ENCODE results near the gene PDCD1. TPM values are rescaled to one million over a fixed set of nuclear protein-coding genes. Genes with fewer than 3 reads are reported as not detected.

The PDCD1 gene
- total RNA-seq, 2 experiments from 2014 or later, result 9.5 to 11.4 TPM

GRCh38 chr2:241810307-241811200, 48.1 kb downstream of the PDCD1 start:
- ChIA-PET CTCF (no interaction called here), POLR2A (no interaction called here)
- H3K27me3 ChIP-seq (ENCODE audit: control insufficient read depth in 1 of 2, insufficient read depth in 2 of 2, low read length in 2 of 2), result no peaks in the 10 kb centered on the region
- intact Hi-C loops (cut with DNase I, micrococcal nuclease), result loop anchor here in 1 of 2 experiments (10.0 kb wide), 1 partner anchor 54 kb away; the partner anchor contains the start of gene RTP5
- no peak overlapping the region for H3K4me3 Mint-ChIP-seq
- no peak overlapping the region for H3K27ac Mint-ChIP-seq
- H3K9me3 Mint-ChIP-seq, result no peaks in the 10 kb centered on the region
- no peaks in the 10 kb centered on the region for H3K36me3 ChIP-seq (ENCODE audit: insufficient read depth, low read length)
- no peaks in the 10 kb centered on the region for H3K9me3 ChIP-seq (ENCODE audit: control insufficient read depth in 1 of 2, insufficient read depth in 1 of 2, low read length in 2 of 2)
- TF ChIP-seq CTCF (IDR thresholded peaks at IDR 0.05), result no peak
- H3K27ac ChIP-seq (ENCODE audit: low read depth in 1 of 2, low read length in 2 of 2), result no peak overlapping the region
- H3K4me1 ChIP-seq (ENCODE audit: insufficient read depth, low read length), result peaks cover 15% of the 10 kb centered on the region
- ATAC-seq (ENCODE audit: poor library complexity) (no peak), DNase-seq (peak in 1 of 14 experiments; percentile 21)
- H3K27me3 Mint-ChIP-seq, result peaks cover 11% of the 10 kb centered on the region
- no peaks in the 10 kb centered on the region for H3K36me3 Mint-ChIP-seq (ENCODE audit: low read depth)
- H3K4me1 Mint-ChIP-seq (ENCODE audit: low read depth), result peaks cover 5% of the 10 kb centered on the region
- no peak overlapping the region for H3K4me3 ChIP-seq (ENCODE audit: low read length)

- DNase-seq, result no peak
- ATAC-seq (ENCODE audit: poor library complexity), result no peak
- peaks cover 15% of the 10 kb centered on the region for H3K27me3 Mint-ChIP-seq
- intact Hi-C loops (cut with DNase I, micrococcal nuclease), result loop anchor here in 1 of 2 experiments (10.0 kb wide), 1 partner anchor 55 kb away; the partner anchor contains the start of gene RTP5
- H3K4me3 ChIP-seq (ENCODE audit: low read length), result no peak overlapping the region
- TF ChIP-seq CTCF (IDR thresholded peaks at IDR 0.05), result no peak
- H3K27ac ChIP-seq (ENCODE audit: low read depth in 1 of 2, low read length in 2 of 2), result no peak overlapping the region
- no peaks in the 10 kb centered on the region for H3K36me3 Mint-ChIP-seq (ENCODE audit: low read depth)
- peaks cover 0 to 2% of the 10 kb centered on the region in 2 experiments for H3K27me3 ChIP-seq (ENCODE audit: control insufficient read depth in 1 of 2, insufficient read depth in 2 of 2, low read length in 2 of 2)
- no peak overlapping the region for H3K4me3 Mint-ChIP-seq
- peaks cover 5% of the 10 kb centered on the region for H3K4me1 Mint-ChIP-seq (ENCODE audit: low read depth)
- CTCF ChIA-PET, result no interaction called here
- H3K4me1 ChIP-seq (ENCODE audit: insufficient read depth, low read length), result peaks cover 20% of the 10 kb centered on the region
- POLR2A ChIA-PET, result no interaction called here
- no peaks in the 10 kb centered on the region for H3K9me3 ChIP-seq (ENCODE audit: control insufficient read depth in 1 of 2, insufficient read depth in 1 of 2, low read length in 2 of 2)
- H3K27ac Mint-ChIP-seq, result no peak overlapping the region
- H3K36me3 ChIP-seq (ENCODE audit: insufficient read depth, low read length), result no peaks in the 10 kb centered on the region
- no peaks in the 10 kb centered on the region for H3K9me3 Mint-ChIP-seq
These were observed 49.0 kb downstream of the PDCD1 start for GRCh38 chr2:241809383-241810306.

- H3K9me3 Mint-ChIP-seq, result no peaks in the 10 kb centered on the region
- ChIA-PET POLR2A (no interaction called here), CTCF (no interaction called here)
- no peak within 1 kb of the TSS for H3K27ac Mint-ChIP-seq
- Histone ChIP-seq H3K9me3 (ENCODE audit: control insufficient read depth in 1 of 2, insufficient read depth in 1 of 2, low read length in 2 of 2) (no peaks in the 10 kb centered on the region), H3K27ac (ENCODE audit: low read depth in 1 of 2, low read length in 2 of 2) (no peak within 1 kb of the TSS), H3K4me3 (ENCODE audit: low read length) (no peak within 1 kb of the TSS), H3K4me1 (ENCODE audit: insufficient read depth, low read length) (peaks cover 22% of the 10 kb centered on the region), H3K36me3 (ENCODE audit: insufficient read depth, low read length) (no peaks in the 10 kb centered on the region), H3K27me3 (ENCODE audit: control insufficient read depth in 1 of 2, insufficient read depth in 2 of 2, low read length in 2 of 2) (peaks cover 0 to 8% of the 10 kb centered on the region in 2 experiments)
- peak within 1 kb of the TSS; percentile 30 for H3K4me3 Mint-ChIP-seq
- H3K27me3 Mint-ChIP-seq, result peaks cover 15% of the 10 kb centered on the region
- intact Hi-C loops (cut with DNase I, micrococcal nuclease), result no loop called here
- no peak for TF ChIP-seq CTCF (IDR thresholded peaks at IDR 0.05)
- H3K36me3 Mint-ChIP-seq (ENCODE audit: low read depth), result no peaks in the 10 kb centered on the region
- peaks cover 5% of the 10 kb centered on the region for H3K4me1 Mint-ChIP-seq (ENCODE audit: low read depth)
- no peak for DNase-seq
- no peak for ATAC-seq (ENCODE audit: poor library complexity)
These were observed 49.8 kb downstream of the PDCD1 start, which contains the start of gene NEU4 for GRCh38 chr2:241808721-241809382. Gene NEU4 (plus strand): TSS chr2:241809193. CDS start chr2:241814485, 5,292 bp downstream.
